ENCODE results near the gene UNC5B.

DNA sequence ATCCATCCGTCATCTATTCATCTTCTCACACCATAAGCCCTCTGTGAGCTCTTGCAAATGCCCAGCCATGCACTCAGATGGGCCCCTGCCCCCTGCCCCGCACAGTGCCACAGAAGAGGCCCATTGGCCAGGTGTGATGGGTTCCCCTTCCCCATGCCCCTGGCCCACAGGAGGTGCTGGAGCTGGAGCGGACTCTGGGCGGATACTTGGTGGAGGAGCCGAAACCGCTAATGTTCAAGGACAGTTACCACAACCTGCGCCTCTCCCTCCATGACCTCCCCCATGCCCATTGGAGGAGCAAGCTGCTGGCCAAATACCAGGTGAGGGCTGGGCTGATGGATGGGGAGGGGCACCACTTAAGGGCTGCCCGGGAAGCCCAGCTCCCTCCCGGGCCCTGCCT lies 83.3 kb downstream of the UNC5B start:
- TF ChIP-seq, protein P1, sequence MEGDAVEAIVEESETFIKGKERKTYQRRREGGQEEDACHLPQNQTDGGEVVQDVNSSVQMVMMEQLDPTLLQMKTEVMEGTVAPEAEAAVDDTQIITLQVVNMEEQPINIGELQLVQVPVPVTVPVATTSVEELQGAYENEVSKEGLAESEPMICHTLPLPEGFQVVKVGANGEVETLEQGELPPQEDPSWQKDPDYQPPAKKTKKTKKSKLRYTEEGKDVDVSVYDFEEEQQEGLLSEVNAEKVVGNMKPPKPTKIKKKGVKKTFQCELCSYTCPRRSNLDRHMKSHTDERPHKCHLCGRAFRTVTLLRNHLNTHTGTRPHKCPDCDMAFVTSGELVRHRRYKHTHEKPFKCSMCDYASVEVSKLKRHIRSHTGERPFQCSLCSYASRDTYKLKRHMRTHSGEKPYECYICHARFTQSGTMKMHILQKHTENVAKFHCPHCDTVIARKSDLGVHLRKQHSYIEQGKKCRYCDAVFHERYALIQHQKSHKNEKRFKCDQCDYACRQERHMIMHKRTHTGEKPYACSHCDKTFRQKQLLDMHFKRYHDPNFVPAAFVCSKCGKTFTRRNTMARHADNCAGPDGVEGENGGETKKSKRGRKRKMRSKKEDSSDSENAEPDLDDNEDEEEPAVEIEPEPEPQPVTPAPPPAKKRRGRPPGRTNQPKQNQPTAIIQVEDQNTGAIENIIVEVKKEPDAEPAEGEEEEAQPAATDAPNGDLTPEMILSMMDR (conservative IDR thresholded peaks at IDR 0.05; ENCODE audit: low read depth, low read length): no peak
- no peak for TF ChIP-seq EZH2 (IDR thresholded peaks at IDR 0.05; ENCODE audit: borderline replicate concordance, low read depth, low read length, poor library complexity, severe bottlenecking)

Measured in A673 (cell line).